GM12864 (cell line): ENCODE results near the gene TCF19.

Experiments used
- DNase-seq: peaks from one replicate; pipeline ENCODE4 v3.0.0-alpha.2; 2011; ENCODE audit warnings: low read depth
- H3K4me3 ChIP-seq: 2 replicates; pipeline ENCODE4 v1.5.1; 2011; ENCODE audit warnings: mild to moderate bottlenecking, low read depth, low read length, control low read depth
- TF ChIP-seq, protein P1 (sequence below): IDR thresholded peaks from 2 replicates; pipeline ENCODE4 v1.5.1; 2011; ENCODE audit warnings: low read depth, mild to moderate bottlenecking, moderate library complexity, low read length, control low read depth, inconsistent platforms; ENCODE audit errors: missing control alignments

Gene TCF19

DNA sequence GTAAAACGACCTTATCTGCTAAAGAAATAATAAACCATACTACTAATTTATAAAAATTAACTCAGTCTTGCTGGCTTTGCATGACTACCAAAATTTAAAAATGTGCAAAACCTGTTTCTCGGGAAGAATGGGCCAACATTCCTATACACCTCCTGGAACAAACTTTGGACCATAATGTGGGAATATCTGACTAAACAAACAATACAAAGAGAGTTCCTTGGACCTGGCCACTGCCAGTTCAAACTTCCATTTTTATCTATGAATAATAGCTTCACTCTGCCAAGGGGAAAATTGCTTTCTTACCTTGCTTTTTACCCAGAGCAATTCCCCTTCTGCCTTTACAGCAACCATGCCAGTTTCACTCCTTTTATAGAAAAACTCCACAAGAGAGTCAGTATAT is 50.7 kb downstream of the TCF19 start:
- no peak overlapping the region for H3K4me3 ChIP-seq
- TF ChIP-seq, protein P1, sequence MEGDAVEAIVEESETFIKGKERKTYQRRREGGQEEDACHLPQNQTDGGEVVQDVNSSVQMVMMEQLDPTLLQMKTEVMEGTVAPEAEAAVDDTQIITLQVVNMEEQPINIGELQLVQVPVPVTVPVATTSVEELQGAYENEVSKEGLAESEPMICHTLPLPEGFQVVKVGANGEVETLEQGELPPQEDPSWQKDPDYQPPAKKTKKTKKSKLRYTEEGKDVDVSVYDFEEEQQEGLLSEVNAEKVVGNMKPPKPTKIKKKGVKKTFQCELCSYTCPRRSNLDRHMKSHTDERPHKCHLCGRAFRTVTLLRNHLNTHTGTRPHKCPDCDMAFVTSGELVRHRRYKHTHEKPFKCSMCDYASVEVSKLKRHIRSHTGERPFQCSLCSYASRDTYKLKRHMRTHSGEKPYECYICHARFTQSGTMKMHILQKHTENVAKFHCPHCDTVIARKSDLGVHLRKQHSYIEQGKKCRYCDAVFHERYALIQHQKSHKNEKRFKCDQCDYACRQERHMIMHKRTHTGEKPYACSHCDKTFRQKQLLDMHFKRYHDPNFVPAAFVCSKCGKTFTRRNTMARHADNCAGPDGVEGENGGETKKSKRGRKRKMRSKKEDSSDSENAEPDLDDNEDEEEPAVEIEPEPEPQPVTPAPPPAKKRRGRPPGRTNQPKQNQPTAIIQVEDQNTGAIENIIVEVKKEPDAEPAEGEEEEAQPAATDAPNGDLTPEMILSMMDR, result no peak
- no peak for DNase-seq

DNA sequence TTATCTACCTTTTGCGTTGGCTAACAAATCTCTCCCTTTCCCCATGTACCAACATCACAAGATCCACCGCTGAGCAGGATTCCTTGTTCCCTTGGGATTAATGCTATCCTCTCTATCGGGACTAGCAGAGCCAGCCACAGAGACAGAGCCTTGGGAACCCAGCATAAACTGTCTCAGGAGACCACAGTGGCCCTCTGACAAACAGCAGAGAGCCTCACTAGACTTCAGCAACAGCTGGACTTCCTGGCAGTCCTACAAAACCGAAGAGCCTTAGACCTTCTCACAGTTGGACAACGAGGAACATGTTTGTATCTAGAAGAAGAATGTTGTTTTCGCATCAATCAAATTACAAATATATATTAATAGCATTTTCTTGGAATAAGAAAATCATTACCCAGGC is 51.7 kb downstream of the TCF19 start:
- no peak for DNase-seq
- TF ChIP-seq, protein P1, result no peak
- H3K4me3 ChIP-seq, result no peak overlapping the region

DNA sequence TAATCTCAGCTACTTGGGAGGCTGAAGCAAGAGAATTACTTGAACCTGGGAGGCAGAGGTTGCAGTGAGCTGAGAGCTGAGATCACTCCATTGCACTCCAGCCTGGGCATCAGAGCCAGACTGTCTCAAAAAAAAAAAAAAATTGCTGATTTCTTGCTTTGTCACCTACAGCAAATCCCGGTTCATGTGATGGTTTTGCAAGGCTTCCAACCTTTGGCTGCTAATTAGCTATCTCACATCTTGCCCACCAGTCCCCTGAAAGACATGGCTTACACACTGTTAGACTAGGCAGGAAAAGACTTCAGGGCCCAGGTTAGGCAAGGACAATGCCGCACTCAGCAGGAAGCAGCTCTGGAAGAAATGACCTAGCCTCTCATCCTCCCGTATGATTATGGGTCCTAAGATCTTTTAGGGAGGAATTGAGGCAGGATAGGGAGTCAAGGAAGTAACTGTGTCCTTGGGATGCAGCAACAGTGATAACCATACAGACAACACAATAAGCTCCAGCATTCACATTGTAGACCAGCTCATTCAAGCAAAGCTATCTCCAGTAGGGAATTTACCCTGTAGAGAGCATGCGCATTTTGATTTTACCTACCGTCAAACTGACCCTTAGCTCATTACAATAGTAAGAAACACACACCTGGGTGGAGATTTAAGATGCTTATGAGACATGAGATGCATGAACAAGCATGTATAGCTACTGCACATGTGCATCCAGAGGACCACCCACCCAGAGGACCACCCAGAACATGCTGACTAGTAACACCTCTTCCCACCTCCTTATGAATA is 52.5 kb downstream of the TCF19 start:
- DNase-seq, result no peak
- TF ChIP-seq, protein P1, result no peak

More for the DNA sequence above, 52.5 kb downstream of the TCF19 start:
- H3K4me3 ChIP-seq, result no peak overlapping the region
